T-helper 17 cell (primary cell): ENCODE data around the gene QSOX1. TPM values are rescaled to one million over a fixed set of nuclear protein-coding genes. Genes with fewer than 3 reads are reported as not detected.
A peak's percentile ranks its signal among the peaks of the same experiment; 100 is the strongest.

Experiments
- ATAC-seq: fragments of 150-1000 bp; cut with Tn5 transposase; 2 replicates; pipeline ENCODE4 v1.10.0; 2021; ENCODE audit warnings: mild to moderate bottlenecking, moderate library complexity
- DNase-seq, 3 donors: peaks; one replicate each; pipeline versions ENCODE4 v3.0.0 to v3.0.0-alpha.2; 2020 to 2021
- H3K9me3 ChIP-seq: one replicate; pipeline ENCODE4 v1.7.0; 2013; ENCODE audit warnings: low read length, mild to moderate bottlenecking; ENCODE audit not compliant: control insufficient read depth, poor library complexity, severe bottlenecking
- H3K27ac Mint-ChIP-seq: one replicate; pipeline ENCODE4 v1.8.0; 2022; ENCODE audit warnings: mild to moderate bottlenecking, moderate library complexity, mixed read lengths
- H3K27me3 Mint-ChIP-seq: one replicate; pipeline ENCODE4 v1.8.0; 2022; ENCODE audit warnings: mixed read lengths
- H3K36me3 Mint-ChIP-seq: one replicate; pipeline ENCODE4 v1.8.0; 2022; ENCODE audit warnings: low read depth, mixed read lengths
- H3K4me1 Mint-ChIP-seq: one replicate; pipeline ENCODE4 v1.8.0; 2022; ENCODE audit warnings: mild to moderate bottlenecking, mixed read lengths
- H3K4me3 Mint-ChIP-seq: one replicate; pipeline ENCODE4 v1.8.0; 2022; ENCODE audit warnings: mild to moderate bottlenecking, moderate library complexity, mixed read lengths
- total RNA-seq, 4 donors: library from RNA in 2 of 4; stranded (reverse) in 2 of 4; gene quantifications; one replicate each; pipeline ENCODE4 v1.2.3 and lab custom pipeline; 2022 to 2026

The QSOX1 gene
- total RNA-seq, 2 donors from 2014 or later = 22.0 to 25.0 TPM

- Mint-ChIP-seq H3K27me3 (peaks cover 56% of the 10 kb centered on the region), H3K27ac (no peak overlapping the region), H3K4me3 (no peak overlapping the region), H3K36me3 (peaks cover 2% of the 10 kb centered on the region), H3K4me1 (no peaks in the 10 kb centered on the region)
- DNase-seq (no peak), ATAC-seq (no peak)
- no peaks in the 10 kb centered on the region for H3K9me3 ChIP-seq
Observed at GRCh38 chr1:180135535-180135934, 19.1 kb upstream of the QSOX1 start.

- peaks cover 2% of the 10 kb centered on the region for H3K36me3 Mint-ChIP-seq
- H3K9me3 ChIP-seq = no peaks in the 10 kb centered on the region
- ATAC-seq (no peak), DNase-seq (no peak)
- H3K27me3 Mint-ChIP-seq = peaks cover 51% of the 10 kb centered on the region
- no peaks in the 10 kb centered on the region for H3K4me1 Mint-ChIP-seq
- H3K27ac Mint-ChIP-seq = no peak overlapping the region
- H3K4me3 Mint-ChIP-seq = no peak overlapping the region
Observed at GRCh38 chr1:180136331-180136967, 18.2 kb upstream of the QSOX1 start.

- Mint-ChIP-seq H3K4me3 (no peak overlapping the region), H3K4me1 (no peaks in the 10 kb centered on the region), H3K27me3 (peaks cover 50% of the 10 kb centered on the region), H3K36me3 (no peaks in the 10 kb centered on the region), H3K27ac (no peak overlapping the region)
- DNase-seq (no peak), ATAC-seq (no peak)
- no peaks in the 10 kb centered on the region for H3K9me3 ChIP-seq
Observed at GRCh38 chr1:180136968-180137356, 17.7 kb upstream of the QSOX1 start.

GRCh38 chr1:180137776-180138175 is 16.9 kb upstream of the QSOX1 start:
- H3K4me1 Mint-ChIP-seq = peaks cover under 1% of the 10 kb centered on the region
- H3K27me3 Mint-ChIP-seq = peaks cover 42% of the 10 kb centered on the region
- no peak overlapping the region for H3K4me3 Mint-ChIP-seq
- no peaks in the 10 kb centered on the region for H3K9me3 ChIP-seq
- DNase-seq (no peak), ATAC-seq (no peak)
- H3K27ac Mint-ChIP-seq = no peak overlapping the region
- H3K36me3 Mint-ChIP-seq = no peaks in the 10 kb centered on the region

GRCh38 chr1:180141381-180141934 is 13.2 kb upstream of the QSOX1 start:
- Mint-ChIP-seq H3K27ac (no peak overlapping the region), H3K27me3 (peaks cover 26% of the 10 kb centered on the region), H3K4me1 (peaks cover 2% of the 10 kb centered on the region), H3K4me3 (no peak overlapping the region), H3K36me3 (no peaks in the 10 kb centered on the region)
- ATAC-seq = no peak
- no peaks in the 10 kb centered on the region for H3K9me3 ChIP-seq
- no peak for DNase-seq

- ATAC-seq (no peak), DNase-seq (no peak)
- Mint-ChIP-seq H3K36me3 (no peaks in the 10 kb centered on the region), H3K27ac (no peak overlapping the region), H3K4me1 (peaks cover 2% of the 10 kb centered on the region), H3K4me3 (no peak overlapping the region), H3K27me3 (peaks cover 15% of the 10 kb centered on the region)
- no peaks in the 10 kb centered on the region for H3K9me3 ChIP-seq
Observed at GRCh38 chr1:180143359-180143758, 11.3 kb upstream of the QSOX1 start.

GRCh38 chr1:180144659-180145357 is 9.9 kb upstream of the QSOX1 start:
- DNase-seq (no peak), ATAC-seq (no peak)

GRCh38 chr1:180145446-180145845 is 9.2 kb upstream of the QSOX1 start:
- H3K27ac Mint-ChIP-seq = no peak overlapping the region
- no peaks in the 10 kb centered on the region for H3K36me3 Mint-ChIP-seq
- no peak overlapping the region for H3K4me3 Mint-ChIP-seq
- ATAC-seq = no peak
- H3K27me3 Mint-ChIP-seq = peaks cover 15% of the 10 kb centered on the region
- no peak for DNase-seq
- peaks cover 2% of the 10 kb centered on the region for H3K4me1 Mint-ChIP-seq
- no peaks in the 10 kb centered on the region for H3K9me3 ChIP-seq

More at GRCh38 chr1:180144659-180145357, 9.9 kb upstream of the QSOX1 start:
- peaks cover 2% of the 10 kb centered on the region for H3K4me1 Mint-ChIP-seq
- peaks cover 15% of the 10 kb centered on the region for H3K27me3 Mint-ChIP-seq
- no peak overlapping the region for H3K4me3 Mint-ChIP-seq
- H3K9me3 ChIP-seq = no peaks in the 10 kb centered on the region
- H3K27ac Mint-ChIP-seq = no peak overlapping the region
- no peaks in the 10 kb centered on the region for H3K36me3 Mint-ChIP-seq

GRCh38 chr1:180150982-180151381 is 3.7 kb upstream of the QSOX1 start:
- Mint-ChIP-seq H3K27ac (no peak overlapping the region), H3K4me3 (no peak overlapping the region)

GRCh38 chr1:180151508-180151907 is 3.2 kb upstream of the QSOX1 start:
- peaks cover 3% of the 10 kb centered on the region for H3K36me3 Mint-ChIP-seq
- H3K9me3 ChIP-seq = no peaks in the 10 kb centered on the region
- ATAC-seq = no peak
- H3K27me3 Mint-ChIP-seq = no peaks in the 10 kb centered on the region
- H3K4me3 Mint-ChIP-seq = no peak overlapping the region
- H3K27ac Mint-ChIP-seq = no peak overlapping the region
- peaks cover 17% of the 10 kb centered on the region for H3K4me1 Mint-ChIP-seq
- DNase-seq = no peak

More at GRCh38 chr1:180150982-180151381, 3.7 kb upstream of the QSOX1 start:
- H3K36me3 Mint-ChIP-seq = peaks cover 3% of the 10 kb centered on the region
- DNase-seq (no peak), ATAC-seq (no peak)
- peaks cover 13% of the 10 kb centered on the region for H3K4me1 Mint-ChIP-seq
- H3K9me3 ChIP-seq = no peaks in the 10 kb centered on the region
- H3K27me3 Mint-ChIP-seq = no peaks in the 10 kb centered on the region

GRCh38 chr1:180152588-180152987 is 2.1 kb upstream of the QSOX1 start:
- Mint-ChIP-seq H3K27ac (no peak overlapping the region), H3K4me3 (no peak overlapping the region), H3K4me1 (peaks cover 22% of the 10 kb centered on the region), H3K27me3 (no peaks in the 10 kb centered on the region), H3K36me3 (peaks cover 3% of the 10 kb centered on the region)
- no peak for ATAC-seq
- H3K9me3 ChIP-seq = no peaks in the 10 kb centered on the region
- no peak for DNase-seq

- Mint-ChIP-seq H3K36me3 (peaks cover 4% of the 10 kb centered on the region), H3K27me3 (no peaks in the 10 kb centered on the region), H3K27ac (no peak overlapping the region), H3K4me3 (no peak overlapping the region), H3K4me1 (peaks cover 23% of the 10 kb centered on the region)
- H3K9me3 ChIP-seq = no peaks in the 10 kb centered on the region
- DNase-seq (no peak), ATAC-seq (no peak)
Observed at GRCh38 chr1:180153032-180153431, 1.6 kb upstream of the QSOX1 start.

GRCh38 chr1:180154003-180154324 is 705 bp upstream of the QSOX1 start:
- no peaks in the 10 kb centered on the region for H3K27me3 Mint-ChIP-seq
- H3K4me1 Mint-ChIP-seq = peaks cover 27% of the 10 kb centered on the region
- peak overlapping the region; percentile 98 for H3K4me3 Mint-ChIP-seq
- H3K27ac Mint-ChIP-seq = peak overlapping the region; percentile 54
- no peaks in the 10 kb centered on the region for H3K9me3 ChIP-seq
- DNase-seq (no peak), ATAC-seq (no peak)
- peaks cover 5% of the 10 kb centered on the region for H3K36me3 Mint-ChIP-seq
